Activated CD8-positive, alpha-beta memory T cell treated with anti-CD3 and anti-CD28 coated beads for 24 hours (primary cell): ENCODE data around the gene EFHD1.
"Not testable (repeated sequence)": the region's sequence is repeated elsewhere in the genome, so short reads cannot be mapped to it uniquely, and the experiment has no call there.

Source experiments
- DNase-seq: peaks from one replicate; pipeline ENCODE4 v3.0.0-alpha.2; 2020

EFHD1 gene

GRCh38 chr2:232697059-232697806, 63.8 kb downstream of the EFHD1 start, which contains the start of gene GIGYF2:
TSS of gene GIGYF2 (plus strand) at chr2:232697331. CDS start at chr2:232735198, 37,867 bp downstream.
- DNase-seq, result peak; percentile 97

GRCh38 chr2:232697807-232698110, 64.4 kb downstream of the EFHD1 start:
- no peak for DNase-seq

- no peak for DNase-seq
Measured at GRCh38 chr2:232698556-232699091, 65.2 kb downstream of the EFHD1 start.

- no peak for DNase-seq
Measured at GRCh38 chr2:232699110-232699509, 65.7 kb downstream of the EFHD1 start.

- DNase-seq, result no peak
Measured at GRCh38 chr2:232700154-232700553, 66.8 kb downstream of the EFHD1 start.

GRCh38 chr2:232707076-232707475, 73.7 kb downstream of the EFHD1 start:
- no peak for DNase-seq

GRCh38 chr2:232713505-232713904, 80.1 kb downstream of the EFHD1 start:
- no peak for DNase-seq

- DNase-seq, result no peak
Measured at GRCh38 chr2:232714969-232715368, 81.6 kb downstream of the EFHD1 start.

GRCh38 chr2:232720056-232720455, 86.7 kb downstream of the EFHD1 start:
- not testable (repeated sequence) for DNase-seq

- DNase-seq, result no peak
Measured at GRCh38 chr2:232721261-232721660, 87.9 kb downstream of the EFHD1 start.

- no peak for DNase-seq
Measured at GRCh38 chr2:232721882-232722281, 88.5 kb downstream of the EFHD1 start.

- no peak for DNase-seq
Measured at GRCh38 chr2:232723027-232723426, 89.6 kb downstream of the EFHD1 start.

- no peak for DNase-seq
Measured at GRCh38 chr2:232728785-232729184, 95.4 kb downstream of the EFHD1 start.

GRCh38 chr2:232731470-232731869, 98.1 kb downstream of the EFHD1 start:
- DNase-seq, result no peak
